ENCODE data around the gene DDT.
"Not testable (repeated sequence)": the region's sequence is repeated elsewhere in the genome, so short reads cannot be mapped to it uniquely, and the experiment has no call there.

DDT gene

GRCh38 chr22:24003887-24004286 is 29.6 kb upstream of the DDT start:
- no peak for DNase-seq (ENCODE audit: extremely low spot score)
- ChIA-PET POLR2A (interaction anchor here (0.6 kb wide), 1 partner anchor 593 kb away, joined by 4 read pairs; no protein-coding TSS in a partner anchor), CTCF (no interaction called here)
- TF ChIP-seq CTCF (IDR thresholded peaks at IDR 0.05; ENCODE audit: control extremely low read depth, extremely low read depth, low read depth, missing control alignments), result no peak

- ChIA-PET POLR2A (no interaction called here), CTCF (no interaction called here)
- DNase-seq (ENCODE audit: extremely low spot score), result no peak
- no peak for TF ChIP-seq CTCF (IDR thresholded peaks at IDR 0.05; ENCODE audit: control extremely low read depth, extremely low read depth, low read depth, missing control alignments)
These were observed 28.6 kb upstream of the DDT start for GRCh38 chr22:24002851-24003250.

DNA sequence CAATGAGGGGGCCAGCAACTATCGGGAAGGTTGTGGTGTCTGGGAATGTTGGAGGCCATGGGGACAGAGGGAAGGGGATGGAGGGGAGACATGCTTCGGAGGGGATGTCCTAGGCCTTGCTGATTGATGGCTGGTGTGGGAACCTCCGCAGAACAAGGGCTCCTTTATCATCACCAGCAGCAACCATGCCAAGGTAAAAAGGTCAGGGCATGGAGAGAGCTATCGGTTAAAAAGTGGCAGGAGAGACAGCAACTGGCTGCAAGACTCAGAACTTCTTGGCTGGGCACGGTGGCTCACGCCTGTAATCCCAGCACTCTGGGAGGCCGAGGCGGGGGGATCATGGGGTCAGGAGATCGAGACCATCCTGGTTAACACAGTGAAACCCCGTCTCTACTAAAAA is 28.0 kb upstream of the DDT start:
- POLR2A ChIA-PET, result no interaction called here
- TF ChIP-seq CTCF (IDR thresholded peaks at IDR 0.05; ENCODE audit: control extremely low read depth, extremely low read depth, low read depth, missing control alignments), result no peak

GRCh38 chr22:24001314-24001713 is 27.1 kb upstream of the DDT start:
- ChIA-PET CTCF (no interaction called here), POLR2A (no interaction called here)
- no peak for DNase-seq (ENCODE audit: extremely low spot score)
- TF ChIP-seq CTCF (IDR thresholded peaks at IDR 0.05; ENCODE audit: control extremely low read depth, extremely low read depth, low read depth, missing control alignments), result no peak

More for the DNA sequence above, 28.0 kb upstream of the DDT start:
- CTCF ChIA-PET, result no interaction called here
- no peak for DNase-seq (ENCODE audit: extremely low spot score)

- CTCF ChIA-PET; DNase-seq (ENCODE audit: extremely low spot score); POLR2A ChIA-PET: not testable (repeated sequence)
These were observed 25.5 kb upstream of the DDT start for GRCh38 chr22:23999779-24000178.

DNA sequence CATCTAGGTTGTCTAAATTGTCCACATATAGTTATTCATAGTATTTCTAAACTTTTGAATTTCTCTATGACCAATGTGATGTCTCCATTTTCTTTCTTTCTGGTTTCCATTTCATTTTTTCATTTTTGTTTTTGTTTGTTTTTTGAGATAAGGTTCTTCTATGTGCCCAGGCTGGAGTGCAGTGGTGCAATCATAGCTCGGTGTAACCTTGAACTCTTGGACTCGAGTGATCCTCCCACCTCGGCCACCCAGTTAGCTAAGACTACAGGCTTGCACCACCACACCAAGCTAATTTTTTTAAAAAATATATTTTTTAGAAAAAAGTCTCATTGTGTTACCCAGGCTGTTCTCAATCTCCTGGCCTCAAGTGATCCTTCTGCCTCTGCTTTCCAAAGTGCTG is 22.9 kb upstream of the DDT start:
- TF ChIP-seq CTCF (IDR thresholded peaks at IDR 0.05; ENCODE audit: control extremely low read depth, extremely low read depth, low read depth, missing control alignments), result no peak
- CTCF ChIA-PET, result no interaction called here
- POLR2A ChIA-PET, result no interaction called here
- no peak for DNase-seq (ENCODE audit: extremely low spot score)

GRCh38 chr22:23993581-23994177 is 19.4 kb upstream of the DDT start:
- CTCF ChIA-PET; DNase-seq (ENCODE audit: extremely low spot score); POLR2A ChIA-PET: not testable (repeated sequence)

DNA sequence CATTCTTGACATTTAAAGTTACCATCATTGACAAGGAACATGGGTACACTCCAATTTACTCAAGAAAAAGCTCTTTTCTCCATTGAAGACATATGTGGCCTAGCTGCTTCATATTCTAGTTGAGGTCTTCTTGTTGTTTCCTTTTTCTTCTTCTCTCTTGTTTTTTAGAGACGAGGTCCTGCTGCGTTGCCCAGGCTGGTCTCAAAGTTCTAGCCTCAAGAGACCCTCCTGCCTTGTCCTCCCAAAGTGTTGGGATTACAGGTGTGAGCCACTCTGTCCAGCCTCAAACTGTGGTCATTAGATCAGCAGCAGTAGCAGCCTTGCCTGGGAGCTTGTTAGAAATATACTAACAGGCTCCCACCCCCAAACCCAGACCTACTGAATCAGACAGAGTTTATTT is 18.8 kb upstream of the DDT start:
- POLR2A ChIA-PET; DNase-seq (ENCODE audit: extremely low spot score); CTCF ChIA-PET: not testable (repeated sequence)

- POLR2A ChIA-PET; DNase-seq (ENCODE audit: extremely low spot score): not testable (repeated sequence)
- CTCF ChIA-PET, result interaction anchor here (1.1 kb wide), 1 partner anchor 185 kb away, joined by 3 read pairs; no protein-coding TSS in a partner anchor
These were observed 15.5 kb upstream of the DDT start for GRCh38 chr22:23989583-23990244.

- CTCF ChIA-PET; POLR2A ChIA-PET; DNase-seq (ENCODE audit: extremely low spot score): not testable (repeated sequence)
These were observed 12.4 kb upstream of the DDT start for GRCh38 chr22:23986538-23987178.

- DNase-seq (ENCODE audit: extremely low spot score); POLR2A ChIA-PET; CTCF ChIA-PET: not testable (repeated sequence)
These were observed 11.8 kb upstream of the DDT start for GRCh38 chr22:23986089-23986488.
